HUES48 (cell line): Measurements from ENCODE around the gene CD300LG.

ENCODE experiments used
- H3K27ac ChIP-seq: one replicate; pipeline ENCODE4 v1.7.0; 2013; ENCODE audit warnings: low read depth, low read length, inconsistent platforms
- H3K27me3 ChIP-seq: 2 replicates; pipeline ENCODE4 v1.6.1; 2013; ENCODE audit warnings: mild to moderate bottlenecking, low read length; ENCODE audit not compliant: control insufficient read depth, insufficient read depth
- H3K36me3 ChIP-seq: 2 replicates; pipeline ENCODE4 v1.6.1; 2013; ENCODE audit warnings: low read length; ENCODE audit not compliant: control insufficient read depth, insufficient read depth
- H3K4me1 ChIP-seq: 2 replicates; pipeline ENCODE4 v1.6.1; 2013; ENCODE audit warnings: mild to moderate bottlenecking, low read length; ENCODE audit not compliant: control insufficient read depth, insufficient read depth
- H3K4me3 ChIP-seq: 2 replicates; pipeline ENCODE4 v1.5.1; 2013; ENCODE audit warnings: mild to moderate bottlenecking, low read depth, low read length
- H3K9ac ChIP-seq: 2 replicates; pipeline ENCODE4 v1.6.1; 2013; ENCODE audit warnings: mild to moderate bottlenecking, low read depth, low read length, moderate library complexity
- H3K9me3 ChIP-seq: 2 replicates; pipeline ENCODE4 v1.6.1; 2013; ENCODE audit warnings: low read length; ENCODE audit not compliant: control insufficient read depth, insufficient read depth

Gene CD300LG

GRCh38 chr17:43909537-43910231, 62.7 kb downstream of the CD300LG start:
- H3K4me1 ChIP-seq = peaks cover 14% of the 10 kb centered on the region
- H3K27me3 ChIP-seq = peaks cover 31% of the 10 kb centered on the region
- H3K27ac ChIP-seq = no peak overlapping the region
- no peak overlapping the region for H3K9ac ChIP-seq
- no peak overlapping the region for H3K4me3 ChIP-seq
- no peaks in the 10 kb centered on the region for H3K9me3 ChIP-seq
- H3K36me3 ChIP-seq = no peaks in the 10 kb centered on the region

GRCh38 chr17:43911904-43912303, 64.9 kb downstream of the CD300LG start:
- no peaks in the 10 kb centered on the region for H3K36me3 ChIP-seq
- H3K4me3 ChIP-seq = no peak overlapping the region
- H3K9ac ChIP-seq = no peak overlapping the region
- no peaks in the 10 kb centered on the region for H3K9me3 ChIP-seq
- peaks cover 19% of the 10 kb centered on the region for H3K27me3 ChIP-seq
- peaks cover 4% of the 10 kb centered on the region; the same call in 1 of the 2 replicates for H3K4me1 ChIP-seq
- no peak overlapping the region for H3K27ac ChIP-seq

GRCh38 chr17:43912635-43913304, 65.8 kb downstream of the CD300LG start:
- Histone ChIP-seq H3K27me3 (peaks cover 22% of the 10 kb centered on the region), H3K27ac (no peak overlapping the region), H3K4me1 (peaks cover 6% of the 10 kb centered on the region; the same call in 1 of the 2 replicates), H3K4me3 (no peak overlapping the region), H3K36me3 (no peaks in the 10 kb centered on the region), H3K9me3 (no peaks in the 10 kb centered on the region), H3K9ac (no peak overlapping the region)
